MM.1S (cell line): ENCODE results near the gene DCUN1D4.

Experiments used
- DNase-seq: peaks from one replicate; pipeline ENCODE4 v3.0.0-alpha.2; 2015
- H2AFZ ChIP-seq: fragments of 300-600 bp; sonication (generic); 2 replicates; pipeline ENCODE4 v1.6.0; 2016; ENCODE audit warnings: antibody characterized with exemption, low read length
- H3F3A ChIP-seq: fragments of 300-600 bp; sonication (generic); 2 replicates; pipeline ENCODE4 v1.6.1; 2016; ENCODE audit warnings: mild to moderate bottlenecking, antibody characterized with exemption, low read length, moderate library complexity, mixed read lengths; ENCODE audit not compliant: insufficient read depth
- H3K27ac ChIP-seq: fragments of 300-600 bp; sonication (generic); 2 replicates; pipeline ENCODE4 v1.5.1; 2016; ENCODE audit warnings: mild to moderate bottlenecking, low read length
- H3K27me3 ChIP-seq: fragments of 300-600 bp; sonication (generic); replicated peaks from 2 replicates; pipeline ENCODE4 v1.6.0; 2016; ENCODE audit warnings: low read length; ENCODE audit not compliant: insufficient read depth
- H3K36me3 ChIP-seq: fragments of 300-600 bp; sonication (generic); replicated peaks from 2 replicates; pipeline ENCODE4 v1.6.1; 2016; ENCODE audit warnings: mild to moderate bottlenecking, low read length, mixed read lengths; ENCODE audit not compliant: insufficient read depth
- H3K4me1 ChIP-seq: fragments of 300-600 bp; sonication (generic); 2 replicates; pipeline ENCODE4 v1.6.1; 2016; ENCODE audit warnings: low read length, mixed read lengths
- H3K4me2 ChIP-seq: fragments of 300-600 bp; sonication (generic); 2 replicates; pipeline ENCODE4 v1.6.0; 2016; ENCODE audit warnings: low read depth, low read length
- H3K4me3 ChIP-seq: fragments of 300-600 bp; sonication (generic); 2 replicates; pipeline ENCODE4 v1.5.1; 2016; ENCODE audit warnings: low read length, mixed read lengths
- H3K79me2 ChIP-seq: fragments of 300-600 bp; sonication (generic); 2 replicates; pipeline ENCODE4 v1.6.1; 2016; ENCODE audit warnings: mixed run types, low read length, mixed read lengths
- H3K9ac ChIP-seq: fragments of 300-600 bp; sonication (generic); 2 replicates; pipeline ENCODE4 v1.6.1; 2016; ENCODE audit warnings: low read length, mixed read lengths
- H3K9me2 ChIP-seq: fragments of 300-600 bp; sonication (generic); replicated peaks from 2 replicates; pipeline ENCODE4 v1.6.1; 2016; ENCODE audit warnings: mild to moderate bottlenecking, low read length, mixed read lengths; ENCODE audit not compliant: insufficient read depth
- H3K9me3 ChIP-seq: fragments of 300-600 bp; sonication (generic); replicated peaks from 2 replicates; pipeline ENCODE4 v1.6.1; 2016; ENCODE audit warnings: mild to moderate bottlenecking, low read length, mixed read lengths; ENCODE audit not compliant: insufficient read depth
- H4K20me1 ChIP-seq: fragments of 300-600 bp; sonication (generic); 2 replicates; pipeline ENCODE4 v1.6.1; 2016; ENCODE audit warnings: mild to moderate bottlenecking, low read length, moderate library complexity, mixed read lengths; ENCODE audit not compliant: insufficient read depth
- EZH2 ChIP-seq: fragments of 300-600 bp; sonication (generic); optimal IDR thresholded peaks from 2 replicates; pipeline ENCODE3; 2017; ENCODE audit warnings: low read depth, mild to moderate bottlenecking, antibody characterized with exemption, low read length, mixed read lengths
- EZH2phosphoT487 ChIP-seq: fragments of 300-600 bp; sonication (generic); IDR thresholded peaks from 2 replicates; pipeline ENCODE4 v1.6.1; 2018; ENCODE audit warnings: antibody characterized with exemption, low read length
- TF ChIP-seq, protein P1 (sequence below): fragments of 300-600 bp; sonication (generic); IDR thresholded peaks from 2 replicates; pipeline ENCODE4 v1.5.1; 2016; ENCODE audit warnings: antibody characterized with exemption, low read length, mixed read lengths

DCUN1D4 gene

DNA sequence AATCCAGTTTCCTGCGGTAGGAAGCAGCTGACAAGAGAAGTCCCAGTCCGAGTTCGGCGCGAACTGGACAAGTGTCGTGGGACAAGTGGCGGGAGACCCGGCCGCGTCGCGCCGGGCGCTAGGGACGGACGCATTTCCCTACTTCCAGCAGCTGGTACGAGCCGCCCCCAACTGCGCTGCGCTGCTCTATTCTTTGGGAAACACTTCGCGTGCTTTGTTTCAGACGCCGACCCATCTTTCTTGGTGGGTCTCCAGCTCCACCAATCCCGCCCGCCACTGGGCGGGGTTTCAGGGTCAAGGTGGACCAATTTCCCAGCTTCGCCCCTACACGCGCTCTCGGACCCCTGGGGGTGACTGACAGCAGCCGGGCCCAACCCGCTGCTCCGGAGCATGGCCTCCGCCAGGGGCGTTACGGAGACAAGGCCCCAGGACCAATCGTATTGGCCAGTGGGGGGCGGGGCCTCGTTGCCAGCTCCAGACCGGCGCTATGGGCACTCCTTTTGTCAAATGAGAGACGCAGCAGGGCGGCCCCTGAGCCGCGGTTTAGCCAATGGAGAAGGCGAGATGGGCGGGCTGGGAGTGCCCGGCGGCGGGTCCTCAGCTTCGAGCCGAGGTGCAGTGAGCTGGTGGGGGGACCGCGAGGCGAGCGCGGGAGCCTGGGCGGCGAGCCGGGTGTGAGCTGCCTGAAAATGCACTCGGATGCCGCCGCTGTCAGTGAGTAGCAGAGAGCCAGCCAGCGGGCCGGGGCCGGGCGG lies at the start of gene DCUN1D4:
Gene DCUN1D4, plus strand, starts transcription at position 600 of the 755 bp plus-strand sequence. Its CDS starts 90 bp downstream, at position 690.
- peaks cover 4% of the 10 kb centered on the region; the same call in 1 of the 2 replicates for H3K36me3 ChIP-seq
- H3K27ac ChIP-seq = peak within 1 kb of the TSS; percentile 76; the same call in 1 of the 2 replicates
- peak within 1 kb of the TSS; percentile 93 for H2AFZ ChIP-seq
- H3F3A ChIP-seq = no peaks in the 10 kb centered on the region
- no peaks in the 10 kb centered on the region; the same call in 1 of the 2 replicates for H3K4me1 ChIP-seq
- H3K27me3 ChIP-seq = no peaks in the 10 kb centered on the region
- H3K9me3 ChIP-seq = no peaks in the 10 kb centered on the region
- peak within 1 kb of the TSS; percentile 85 for H3K4me3 ChIP-seq
- no peaks in the 10 kb centered on the region for H4K20me1 ChIP-seq
- peaks cover 40% of the 10 kb centered on the region for H3K79me2 ChIP-seq
- H3K9me2 ChIP-seq = no peaks in the 10 kb centered on the region
- peak within 1 kb of the TSS; percentile 77 for H3K4me2 ChIP-seq
- peak within 1 kb of the TSS; percentile 63; the same call in 1 of the 2 replicates for H3K9ac ChIP-seq
- peak; percentile 100 for DNase-seq
- TF ChIP-seq, protein P1, sequence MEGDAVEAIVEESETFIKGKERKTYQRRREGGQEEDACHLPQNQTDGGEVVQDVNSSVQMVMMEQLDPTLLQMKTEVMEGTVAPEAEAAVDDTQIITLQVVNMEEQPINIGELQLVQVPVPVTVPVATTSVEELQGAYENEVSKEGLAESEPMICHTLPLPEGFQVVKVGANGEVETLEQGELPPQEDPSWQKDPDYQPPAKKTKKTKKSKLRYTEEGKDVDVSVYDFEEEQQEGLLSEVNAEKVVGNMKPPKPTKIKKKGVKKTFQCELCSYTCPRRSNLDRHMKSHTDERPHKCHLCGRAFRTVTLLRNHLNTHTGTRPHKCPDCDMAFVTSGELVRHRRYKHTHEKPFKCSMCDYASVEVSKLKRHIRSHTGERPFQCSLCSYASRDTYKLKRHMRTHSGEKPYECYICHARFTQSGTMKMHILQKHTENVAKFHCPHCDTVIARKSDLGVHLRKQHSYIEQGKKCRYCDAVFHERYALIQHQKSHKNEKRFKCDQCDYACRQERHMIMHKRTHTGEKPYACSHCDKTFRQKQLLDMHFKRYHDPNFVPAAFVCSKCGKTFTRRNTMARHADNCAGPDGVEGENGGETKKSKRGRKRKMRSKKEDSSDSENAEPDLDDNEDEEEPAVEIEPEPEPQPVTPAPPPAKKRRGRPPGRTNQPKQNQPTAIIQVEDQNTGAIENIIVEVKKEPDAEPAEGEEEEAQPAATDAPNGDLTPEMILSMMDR = peak; percentile 14
- no peak for TF ChIP-seq EZH2

DNA sequence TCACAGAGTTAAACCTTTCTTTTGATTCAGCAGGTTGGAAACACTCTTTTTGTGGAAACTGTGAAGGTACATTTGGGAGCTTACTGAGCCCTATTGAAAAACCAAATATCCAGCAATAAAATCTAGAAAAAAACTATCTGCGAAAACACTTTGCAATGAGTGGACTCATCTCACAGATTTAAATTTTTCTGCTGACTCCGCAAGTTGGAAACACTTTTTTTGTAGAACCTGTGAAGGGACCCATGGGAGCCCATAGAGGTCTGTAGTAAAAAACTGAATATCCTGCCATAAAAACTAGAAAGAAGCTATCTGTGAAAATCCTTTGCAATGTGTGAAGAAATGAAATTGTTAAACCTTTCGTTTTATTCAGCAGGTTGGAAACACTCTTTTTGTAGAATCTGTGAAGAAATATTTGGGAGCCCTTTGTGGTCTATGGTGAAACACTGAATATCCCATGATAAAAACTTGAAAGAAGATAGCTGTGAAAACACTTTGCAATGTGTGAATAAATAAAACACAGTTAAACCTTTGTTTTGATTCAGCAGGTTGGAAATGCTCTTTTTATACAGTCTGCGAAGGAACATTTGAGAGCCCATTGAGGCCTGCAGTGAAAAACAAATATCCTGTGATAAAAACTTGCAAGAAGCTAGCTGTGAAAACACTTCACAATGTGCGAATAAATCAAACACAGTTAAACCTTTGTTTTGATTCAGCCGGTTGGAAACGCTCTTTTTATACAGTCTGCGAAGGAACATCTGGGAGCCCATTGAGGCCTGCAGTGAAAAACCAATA lies 22.3 kb upstream of the DCUN1D4 start:
- Histone ChIP-seq H4K20me1 (no peaks in the 10 kb centered on the region), H3K27me3 (no peaks in the 10 kb centered on the region), H3K27ac (no peak overlapping the region), H3K4me3 (no peak overlapping the region), H3K4me2 (no peak overlapping the region), H3K9me2 (no peaks in the 10 kb centered on the region), H3K79me2 (no peaks in the 10 kb centered on the region), H3K4me1 (no peaks in the 10 kb centered on the region), H3K9me3 (no peaks in the 10 kb centered on the region), H3F3A (no peaks in the 10 kb centered on the region), H3K9ac (no peak overlapping the region), H3K36me3 (no peaks in the 10 kb centered on the region), H2AFZ (no peak overlapping the region)
- TF ChIP-seq, protein P1 = no peak
- TF ChIP-seq EZH2 = no peak
- TF ChIP-seq EZH2phosphoT487 = no peak
- no peak for DNase-seq

DNA sequence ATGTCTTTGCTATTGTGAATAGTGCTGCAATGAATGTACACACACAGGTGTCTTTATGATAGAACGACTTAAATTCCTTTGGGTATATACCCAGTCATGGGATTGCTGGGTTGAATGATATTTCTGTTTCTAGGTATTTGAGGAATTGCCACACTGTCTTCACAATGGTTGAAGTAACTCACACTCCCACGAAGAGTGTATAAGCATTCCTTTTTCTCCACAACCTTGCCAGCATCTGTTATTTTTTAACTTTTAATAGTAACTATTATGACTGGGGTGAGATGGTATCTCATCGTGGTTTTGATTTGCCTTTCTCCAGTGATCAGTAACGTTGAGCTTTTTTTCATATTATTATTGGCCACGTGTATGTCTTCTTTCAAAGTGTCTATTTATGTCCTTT lies 17.6 kb upstream of the DCUN1D4 start:
- Histone ChIP-seq H3F3A (no peaks in the 10 kb centered on the region), H3K27me3 (no peaks in the 10 kb centered on the region), H3K4me3 (no peak overlapping the region), H3K36me3 (no peaks in the 10 kb centered on the region), H3K4me1 (no peaks in the 10 kb centered on the region), H4K20me1 (no peaks in the 10 kb centered on the region), H3K9ac (no peak overlapping the region), H3K9me3 (no peaks in the 10 kb centered on the region), H3K79me2 (no peaks in the 10 kb centered on the region), H3K4me2 (no peak overlapping the region), H3K27ac (no peak overlapping the region), H3K9me2 (no peaks in the 10 kb centered on the region), H2AFZ (no peak overlapping the region)
- TF ChIP-seq, protein P1 = no peak
- TF ChIP-seq EZH2phosphoT487 (no peak), EZH2 (no peak)
- DNase-seq = no peak
